Trophoblast cell (in vitro differentiated cells and primary cell): Measurements from ENCODE around the gene NUP160.
"Not testable (repeated sequence)": the region's sequence is repeated elsewhere in the genome, so short reads cannot be mapped to it uniquely, and the experiment has no call there.

ENCODE experiments used
- DNase-seq, 2 donors: peaks; one replicate each; pipeline ENCODE4 v3.0.0-alpha.2; 2016
- H2AFZ ChIP-seq: 2 replicates; pipeline ENCODE4 v1.6.1; 2013; ENCODE audit warnings: low read length, moderate library complexity, mild to moderate bottlenecking; ENCODE audit not compliant: insufficient read depth, poor library complexity
- H2AK5ac ChIP-seq: 2 replicates; pipeline ENCODE4 v1.6.1; 2013; ENCODE audit warnings: mild to moderate bottlenecking, low read length
- H2BK120ac ChIP-seq: 2 replicates; pipeline ENCODE4 v1.6.1; 2013; ENCODE audit warnings: low read length, mild to moderate bottlenecking, moderate library complexity; ENCODE audit not compliant: insufficient read depth, poor library complexity
- H2BK12ac ChIP-seq: 2 replicates; pipeline ENCODE4 v1.6.1; 2013; ENCODE audit warnings: mild to moderate bottlenecking, low read length, moderate library complexity
- H2BK5ac ChIP-seq: 2 replicates; pipeline ENCODE4 v1.6.1; 2013; ENCODE audit warnings: low read length, low read depth, moderate library complexity, mild to moderate bottlenecking; ENCODE audit not compliant: poor library complexity
- H3K14ac ChIP-seq: 2 replicates; pipeline ENCODE4 v1.6.1; 2013; ENCODE audit warnings: mild to moderate bottlenecking, low read length
- H3K18ac ChIP-seq: 2 replicates; pipeline ENCODE4 v1.6.1; 2013; ENCODE audit warnings: mild to moderate bottlenecking, low read length
- H3K23ac ChIP-seq: 2 replicates; pipeline ENCODE4 v1.6.1; 2013; ENCODE audit warnings: low read length
- H3K27ac ChIP-seq: 2 replicates; pipeline ENCODE4 v1.5.1; 2013; ENCODE audit warnings: low read depth, mild to moderate bottlenecking, inconsistent platforms, low read length, moderate library complexity
- H3K27me3 ChIP-seq: 2 replicates; pipeline ENCODE4 v1.6.1; 2013; ENCODE audit warnings: inconsistent platforms, mild to moderate bottlenecking, low read length, moderate library complexity; ENCODE audit not compliant: insufficient read depth
- H3K36me3 ChIP-seq, 2 experiments: 1 replicate in 1 of 2; 2 replicates in 1 of 2; pipeline ENCODE4 v1.6.1; 2013; ENCODE audit warnings: low read length in 2 of 2, mild to moderate bottlenecking in 2 of 2, moderate library complexity in 1 of 2; ENCODE audit not compliant: insufficient read depth in 2 of 2, control insufficient read depth in 1 of 2
- H3K4ac ChIP-seq: 2 replicates; pipeline ENCODE4 v1.6.1; 2013; ENCODE audit warnings: low read depth, mild to moderate bottlenecking, low read length, moderate library complexity
- H3K4me1 ChIP-seq, 2 experiments: 1 replicate in 1 of 2; 2 replicates in 1 of 2; pipeline ENCODE4 v1.6.1; 2013; ENCODE audit warnings: low read length in 2 of 2, mild to moderate bottlenecking in 2 of 2, moderate library complexity in 1 of 2; ENCODE audit not compliant: insufficient read depth in 2 of 2, control insufficient read depth in 1 of 2
- H3K4me2 ChIP-seq: 2 replicates; pipeline ENCODE4 v1.6.1; 2013; ENCODE audit warnings: inconsistent platforms, mild to moderate bottlenecking, low read length, moderate library complexity
- H3K4me3 ChIP-seq: 2 replicates; pipeline ENCODE4 v1.5.1; 2013; ENCODE audit warnings: mild to moderate bottlenecking, low read depth, low read length, inconsistent platforms
- H3K79me1 ChIP-seq: one replicate; pipeline ENCODE4 v1.6.1; 2013; ENCODE audit warnings: low read length
- H3K79me2 ChIP-seq: 2 replicates; pipeline ENCODE4 v1.6.1; 2013; ENCODE audit warnings: low read length, mild to moderate bottlenecking; ENCODE audit not compliant: control insufficient read depth, insufficient read depth, poor library complexity
- H3K9ac ChIP-seq: 2 replicates; pipeline ENCODE4 v1.6.1; 2013; ENCODE audit warnings: mild to moderate bottlenecking, low read length
- H3K9me3 ChIP-seq: 2 replicates; pipeline ENCODE4 v1.6.1; 2013; ENCODE audit warnings: low read depth, mild to moderate bottlenecking, control low read depth, inconsistent platforms, low read length; ENCODE audit not compliant: insufficient read depth
- H4K12ac ChIP-seq: 2 replicates; pipeline ENCODE4 v1.6.1; 2013; ENCODE audit warnings: low read depth, mild to moderate bottlenecking, low read length, moderate library complexity
- H4K8ac ChIP-seq: 2 replicates; pipeline ENCODE4 v1.6.1; 2013; ENCODE audit warnings: low read depth, mild to moderate bottlenecking, low read length, moderate library complexity
- H4K91ac ChIP-seq: one replicate; pipeline ENCODE4 v1.6.1; 2013; ENCODE audit warnings: low read depth, mild to moderate bottlenecking, low read length, moderate library complexity
- WGBS: extraction: QIAGEN DNeasy Blood & Tissue Kit; methylation state at CpG from one replicate; pipeline ENCODE4 v1.1.7; 2013; ENCODE audit warnings: missing lambda C conversion rate; ENCODE audit not compliant: insufficient read length, insufficient coverage; ENCODE audit errors: extremely low coverage; 5-methylcytosine and 5-hydroxymethylcytosine counted together

NUP160 gene

DNA sequence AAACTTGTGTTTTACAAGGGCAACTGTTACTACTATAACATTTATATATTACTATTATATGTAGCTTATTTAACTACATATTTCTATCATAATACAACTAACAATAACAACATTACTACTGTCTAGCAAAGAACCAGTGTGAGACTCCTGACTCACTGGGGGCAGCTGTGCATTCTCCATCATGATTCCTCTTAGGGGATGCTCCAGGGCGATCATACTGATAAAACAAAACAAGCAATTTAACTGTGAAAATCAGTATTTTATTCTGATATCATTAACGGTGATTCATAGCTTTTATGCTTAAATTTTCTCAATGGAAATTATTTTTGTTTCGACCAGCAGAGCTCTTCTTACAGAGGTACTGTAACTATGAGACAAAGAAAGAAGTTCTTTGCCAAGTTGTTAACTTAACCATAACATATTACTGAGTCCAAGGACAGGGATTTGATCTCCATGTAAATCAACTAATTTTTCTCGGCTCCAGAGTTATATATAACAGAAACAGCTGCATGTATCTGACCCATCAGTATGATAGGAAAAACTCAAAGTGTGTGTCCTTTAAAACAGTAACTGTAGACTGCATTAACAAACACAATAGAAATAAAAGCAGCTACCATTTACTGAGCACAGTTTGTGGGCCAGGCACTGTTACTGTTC, 56.2 kb downstream of the NUP160 start:
- no peak overlapping the region for H3K23ac ChIP-seq
- WGBS = no CpG with 5 or more reads among the region's 4 CpGs
- H2BK12ac ChIP-seq = no peak overlapping the region

DNA sequence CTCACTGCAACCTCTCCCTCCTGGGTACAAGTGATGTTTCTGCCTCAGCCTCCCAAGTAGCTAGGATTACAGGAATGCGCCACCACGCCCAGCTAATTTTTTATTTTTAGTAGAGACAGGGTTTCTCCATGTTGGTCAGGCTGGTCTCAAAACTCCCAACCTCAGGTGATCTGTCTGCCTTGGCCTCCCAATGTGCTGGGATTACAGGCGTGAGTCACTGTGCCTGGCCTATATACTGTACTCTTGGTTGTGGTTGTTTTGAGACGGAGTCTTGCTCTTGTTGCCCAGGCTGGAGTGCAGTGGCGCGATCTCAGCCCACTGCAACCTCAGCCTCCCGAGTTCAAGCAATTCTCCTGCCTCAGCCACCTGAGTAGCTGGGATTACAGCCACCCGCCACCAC, 58.1 kb downstream of the NUP160 start:
- not testable (repeated sequence) for H3K27me3 ChIP-seq, H3K4ac ChIP-seq, H3K18ac ChIP-seq, H2BK12ac ChIP-seq, H3K9me3 ChIP-seq, H2AFZ ChIP-seq, H4K12ac ChIP-seq, H3K79me1 ChIP-seq, H2BK5ac ChIP-seq, H3K4me1 ChIP-seq, H3K9ac ChIP-seq, H3K23ac ChIP-seq, H3K27ac ChIP-seq, DNase-seq, H3K4me2 ChIP-seq, H4K91ac ChIP-seq, H3K4me3 ChIP-seq, H4K8ac ChIP-seq, H3K79me2 ChIP-seq, H3K14ac ChIP-seq, H2AK5ac ChIP-seq, H2BK120ac ChIP-seq
- WGBS = no CpG with 5 or more reads among the region's 8 CpGs
- H3K36me3 ChIP-seq = peaks cover 42 to 57% of the 10 kb centered on the region in 2 experiments

More for the DNA sequence above, 56.2 kb downstream of the NUP160 start:
- Histone ChIP-seq H2BK5ac (no peak overlapping the region), H4K8ac (no peak overlapping the region), H3K79me2 (no peaks in the 10 kb centered on the region), H3K4me1 (no peaks in the 10 kb centered on the region), H2BK120ac (no peak overlapping the region), H3K4me3 (no peak overlapping the region), H3K9ac (no peak overlapping the region), H3K9me3 (no peaks in the 10 kb centered on the region), H3K36me3 (peaks cover 42 to 54% of the 10 kb centered on the region in 2 experiments), H2AK5ac (no peak overlapping the region), H3K14ac (no peak overlapping the region), H3K27me3 (no peaks in the 10 kb centered on the region), H2AFZ (no peak overlapping the region), H4K91ac (no peak overlapping the region), H3K18ac (no peak overlapping the region), H3K4ac (no peak overlapping the region), H3K4me2 (no peak overlapping the region), H3K79me1 (no peaks in the 10 kb centered on the region), H3K27ac (no peak overlapping the region), H4K12ac (no peak overlapping the region)
- DNase-seq = no peak

DNA sequence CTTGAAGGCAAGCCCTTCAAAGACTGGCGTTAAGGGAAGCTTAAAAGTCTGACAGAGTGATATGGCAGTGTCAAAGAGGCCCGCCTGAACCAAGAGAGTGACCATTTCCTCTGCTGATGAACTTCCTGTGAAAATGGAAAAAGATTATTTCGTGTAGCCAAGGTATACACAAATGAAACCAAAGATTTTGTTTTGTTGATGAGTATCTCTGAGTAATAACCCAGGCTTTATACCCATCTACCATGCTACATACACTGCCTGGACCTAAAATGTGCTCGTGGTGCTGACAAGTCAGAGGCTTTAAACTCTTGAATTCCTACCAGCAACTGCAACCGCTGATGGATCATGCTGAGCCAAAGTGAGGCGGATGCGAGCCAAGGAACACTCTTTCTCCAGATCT, 60.0 kb downstream of the NUP160 start:
- Histone ChIP-seq H4K8ac (no peak overlapping the region), H2BK120ac (no peak overlapping the region), H3K79me1 (no peaks in the 10 kb centered on the region), H3K36me3 (peaks cover 34 to 52% of the 10 kb centered on the region in 2 experiments), H2AFZ (no peak overlapping the region), H3K18ac (no peak overlapping the region), H3K4ac (no peak overlapping the region), H3K14ac (no peak overlapping the region), H4K12ac (no peak overlapping the region), H3K27ac (no peak overlapping the region), H3K79me2 (no peaks in the 10 kb centered on the region), H3K27me3 (no peaks in the 10 kb centered on the region), H3K4me2 (no peak overlapping the region), H2AK5ac (no peak overlapping the region), H3K4me1 (no peaks in the 10 kb centered on the region), H3K9me3 (no peaks in the 10 kb centered on the region), H3K23ac (no peak overlapping the region), H2BK12ac (no peak overlapping the region), H3K4me3 (no peak overlapping the region), H2BK5ac (no peak overlapping the region), H3K9ac (no peak overlapping the region), H4K91ac (no peak overlapping the region)
- no CpG with 5 or more reads among the region's 7 CpGs for WGBS
- DNase-seq = no peak

DNA sequence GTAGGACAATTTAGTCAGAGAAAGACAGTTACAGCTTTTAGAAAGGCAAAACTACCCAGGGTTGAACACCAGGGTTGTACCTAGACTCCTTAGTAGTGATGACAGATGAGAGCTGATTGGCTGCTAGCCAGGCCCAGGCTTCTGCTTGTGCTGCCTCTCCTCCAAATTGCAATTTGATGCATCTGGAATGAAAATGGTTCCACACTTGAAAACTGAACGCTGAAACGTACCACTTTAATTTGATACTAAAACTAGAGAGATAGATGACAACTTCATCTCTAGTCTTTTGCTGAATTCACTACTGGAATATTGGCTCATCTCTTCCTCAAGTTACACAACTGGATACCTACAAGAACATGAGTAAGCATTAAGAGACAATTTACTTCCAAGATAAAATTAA, 61.8 kb downstream of the NUP160 start:
- Histone ChIP-seq H3K79me1 (no peaks in the 10 kb centered on the region), H3K9ac (no peak overlapping the region), H3K23ac (no peak overlapping the region), H3K4ac (no peak overlapping the region), H3K4me2 (no peak overlapping the region), H4K91ac (no peak overlapping the region), H3K27me3 (no peaks in the 10 kb centered on the region), H3K14ac (no peak overlapping the region), H2AK5ac (no peak overlapping the region), H3K18ac (no peak overlapping the region), H2BK120ac (no peak overlapping the region), H3K27ac (no peak overlapping the region), H3K4me1 (no peaks in the 10 kb centered on the region), H3K79me2 (no peaks in the 10 kb centered on the region), H2BK5ac (no peak overlapping the region), H3K9me3 (no peaks in the 10 kb centered on the region), H2BK12ac (no peak overlapping the region), H2AFZ (no peak overlapping the region), H3K4me3 (no peak overlapping the region), H4K8ac (no peak overlapping the region), H4K12ac (no peak overlapping the region), H3K36me3 (peaks cover 35 to 51% of the 10 kb centered on the region in 2 experiments)
- no CpG with 5 or more reads among the region's 2 CpGs for WGBS
- no peak for DNase-seq
